DMS53 treated with DMSO at 0.1 percent for 48 hours (cell line): ENCODE measurements around the gene SLC4A7.

Source experiments
- DNase-seq: peaks from one replicate; lab custom pipeline; 2025; ENCODE audit not compliant: unreplicated experiment; lab: John Stamatoyannopoulos, UW

The SLC4A7 gene

GRCh38 chr3:27326629-27327545, 157.3 kb downstream of the SLC4A7 start:
- no peak for DNase-seq

DNA sequence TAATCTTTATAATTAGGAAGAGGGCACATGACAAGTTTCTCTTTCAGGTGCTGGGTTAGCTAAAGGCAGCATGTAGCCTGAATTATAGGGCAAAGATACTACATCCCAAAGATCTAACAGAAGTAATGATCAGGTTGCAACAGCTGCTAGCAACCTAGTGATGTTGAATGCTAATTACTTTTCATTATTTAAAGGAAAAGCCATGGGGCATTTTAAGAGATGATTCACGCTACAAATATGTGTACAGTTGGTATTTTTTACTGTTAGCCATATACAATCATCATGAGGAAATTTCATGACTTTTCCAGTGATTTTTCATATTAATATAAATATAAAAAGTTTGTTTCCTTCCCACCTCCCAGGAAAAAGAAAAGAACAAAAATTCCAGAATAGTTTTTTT, 158.0 kb downstream of the SLC4A7 start:
- no peak for DNase-seq

DNA sequence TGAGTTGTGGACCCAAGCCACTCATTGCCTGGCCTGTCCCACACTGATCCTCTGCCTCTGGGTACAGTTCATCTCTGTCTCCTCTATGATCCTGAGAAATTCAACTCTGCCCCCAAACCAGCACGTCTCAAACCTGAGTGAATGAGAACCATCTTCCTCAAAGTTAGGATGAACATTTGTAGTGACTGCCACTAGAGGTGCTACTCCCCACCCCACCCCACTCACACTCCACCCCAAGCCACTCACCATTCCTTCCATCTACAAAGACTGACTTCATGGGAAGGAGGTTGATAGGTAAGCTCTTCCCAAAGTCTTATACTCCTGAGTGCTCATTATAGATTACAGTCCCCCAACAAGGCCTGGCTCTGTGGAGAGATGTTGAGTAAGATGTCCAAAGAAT, 158.8 kb downstream of the SLC4A7 start:
- no peak for DNase-seq

DNA sequence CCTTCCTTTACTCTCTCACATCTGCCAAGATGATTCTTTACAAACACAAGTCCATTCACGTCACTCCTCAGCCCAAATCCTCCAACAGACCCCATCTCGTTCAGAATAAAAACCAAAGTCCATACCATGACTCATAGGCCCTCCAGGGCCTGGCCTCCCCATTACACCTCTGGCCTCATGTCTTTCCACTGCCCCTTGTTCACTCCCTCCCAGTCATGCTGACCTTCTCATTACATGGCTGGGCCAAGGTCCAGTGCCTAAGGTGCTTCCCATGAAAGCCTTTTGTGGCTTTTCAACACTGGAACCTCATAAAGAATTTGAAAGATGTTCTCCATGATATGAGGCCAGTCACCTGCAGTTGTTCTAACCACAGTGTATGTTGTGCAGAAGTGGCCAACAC, 159.5 kb downstream of the SLC4A7 start:
- DNase-seq, result no peak

- no peak for DNase-seq
Measured at GRCh38 chr3:27323087-27323570, 161.1 kb downstream of the SLC4A7 start.
